HG02678 (cell line): ENCODE measurements around the gene SLC25A24.
A peak's percentile ranks its signal among the peaks of the same experiment; 100 is the strongest.
"Not testable (repeated sequence)": the region's sequence is repeated elsewhere in the genome, so short reads cannot be mapped to it uniquely, and the experiment has no call there.

Experiments
- ATAC-seq: cut with Tn5 transposase; IDR thresholded peaks from one replicate; pipeline ENCODE4 v1.9.1; 2021; ENCODE audit warnings: mild to moderate bottlenecking, moderate library complexity; ENCODE audit not compliant: unreplicated experiment

SLC25A24 gene

DNA sequence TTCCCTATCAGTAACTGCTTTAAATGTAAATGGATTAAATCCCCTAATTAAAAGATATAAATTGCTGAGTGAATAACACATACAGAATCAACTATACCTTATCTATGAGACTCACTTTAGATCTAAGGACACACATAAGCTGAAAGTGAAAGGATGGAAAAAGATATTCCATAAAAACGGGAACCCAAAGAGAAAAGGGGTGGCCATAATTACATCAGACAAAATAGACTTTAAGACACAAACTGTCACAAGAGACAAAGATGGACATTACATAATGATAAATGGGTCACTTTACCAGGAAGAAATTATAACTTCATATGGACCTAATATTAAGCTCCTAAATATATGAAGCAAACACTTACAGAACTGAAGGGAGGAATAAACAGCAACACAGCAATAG is 59.2 kb downstream of the SLC25A24 start:
- no peak for ATAC-seq

DNA sequence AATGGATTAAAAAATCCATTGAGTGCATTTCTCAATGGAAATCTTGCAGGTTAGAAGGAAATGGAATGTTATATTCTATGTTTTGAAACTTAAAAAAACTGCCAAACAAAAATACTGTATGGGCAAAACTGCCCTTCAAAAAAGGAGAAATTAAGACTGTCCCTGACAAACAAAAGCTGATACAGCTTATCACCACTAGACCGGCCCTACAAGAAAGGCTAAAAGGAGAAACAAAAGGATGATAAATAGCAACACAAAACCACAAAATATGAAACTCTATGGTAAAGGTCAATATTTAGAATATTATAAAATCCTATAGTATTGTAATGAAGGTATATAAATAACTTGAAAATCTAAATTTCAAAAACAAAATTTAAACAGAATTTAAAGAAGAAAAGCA is 60.0 kb downstream of the SLC25A24 start:
- ATAC-seq, result no peak

DNA sequence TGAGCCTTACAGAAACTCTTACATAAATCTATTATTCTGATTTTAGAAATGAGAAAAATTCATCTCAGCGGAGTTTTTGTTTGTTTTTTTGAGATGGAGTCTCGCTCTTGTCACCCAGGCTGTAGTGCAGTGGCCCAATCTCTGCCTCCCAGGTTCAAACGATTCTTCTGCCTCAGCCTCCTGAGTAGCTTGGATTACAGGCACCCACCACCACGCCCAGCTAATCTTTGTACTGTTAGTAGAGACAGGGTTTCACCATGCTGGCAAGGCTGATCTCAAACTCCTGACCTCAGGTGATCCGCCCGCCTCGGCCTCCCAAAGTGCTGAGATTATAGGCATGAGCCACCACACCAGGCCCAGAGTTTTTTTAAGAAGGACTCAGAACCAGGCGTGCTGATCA is 60.6 kb downstream of the SLC25A24 start:
- not testable (repeated sequence) for ATAC-seq

DNA sequence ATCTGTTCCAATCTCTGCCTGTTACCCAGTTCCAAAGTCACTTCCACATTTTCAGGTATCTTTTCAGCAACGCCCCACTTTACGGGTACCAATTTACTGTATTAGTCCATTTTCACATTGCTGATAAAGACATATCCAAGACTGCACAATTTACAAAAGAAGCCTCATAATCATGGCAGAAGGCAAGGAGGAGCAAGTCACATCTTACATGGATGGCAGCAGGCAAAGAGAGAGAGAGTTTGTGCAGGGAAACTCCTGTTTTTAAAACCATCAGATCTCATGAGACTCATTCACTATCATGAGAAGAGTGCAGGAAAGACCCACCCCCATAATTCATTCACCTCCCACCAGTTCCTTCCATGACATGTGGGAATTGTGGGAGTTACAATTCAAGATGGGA is 67.0 kb downstream of the SLC25A24 start:
- ATAC-seq, result not testable (repeated sequence)

DNA sequence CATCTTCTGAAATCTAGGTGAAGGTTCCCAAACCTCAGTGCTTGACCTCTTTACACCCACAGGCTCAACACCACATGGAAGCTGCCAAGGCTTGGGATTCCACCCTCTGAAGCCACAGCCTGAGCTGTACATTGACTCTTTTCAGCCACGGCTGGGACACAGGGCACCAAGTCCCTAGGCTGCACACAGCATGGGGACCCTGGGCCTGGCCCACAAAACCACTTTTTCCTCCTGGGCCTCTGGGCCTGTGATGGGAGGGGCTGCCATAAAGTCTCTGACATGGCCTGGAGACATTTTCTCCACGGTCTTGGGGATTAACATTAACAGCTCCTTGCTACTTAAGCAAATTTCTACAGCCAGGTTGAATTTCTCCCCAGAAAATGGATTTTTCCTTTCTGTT is 67.8 kb downstream of the SLC25A24 start:
- ATAC-seq, result not testable (repeated sequence)

DNA sequence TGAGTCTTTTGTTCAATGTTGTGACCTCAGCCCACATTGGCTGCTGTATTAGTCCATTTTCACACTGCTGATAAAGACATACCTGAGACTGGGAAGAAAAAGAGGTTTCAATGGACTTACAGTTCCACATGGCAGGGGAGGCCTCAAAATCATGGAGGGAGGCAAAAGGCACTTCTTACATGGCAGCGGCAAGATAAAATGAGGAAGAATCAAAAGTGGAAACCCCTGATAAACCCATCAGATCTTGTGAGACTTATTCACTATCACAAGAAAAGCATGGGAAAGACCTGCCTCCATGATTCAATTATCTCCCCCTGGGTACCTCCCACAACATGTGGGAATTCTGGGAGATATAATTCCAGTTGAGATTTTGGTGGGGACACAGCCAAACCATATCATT is 68.9 kb downstream of the SLC25A24 start:
- ATAC-seq, result not testable (repeated sequence)

DNA sequence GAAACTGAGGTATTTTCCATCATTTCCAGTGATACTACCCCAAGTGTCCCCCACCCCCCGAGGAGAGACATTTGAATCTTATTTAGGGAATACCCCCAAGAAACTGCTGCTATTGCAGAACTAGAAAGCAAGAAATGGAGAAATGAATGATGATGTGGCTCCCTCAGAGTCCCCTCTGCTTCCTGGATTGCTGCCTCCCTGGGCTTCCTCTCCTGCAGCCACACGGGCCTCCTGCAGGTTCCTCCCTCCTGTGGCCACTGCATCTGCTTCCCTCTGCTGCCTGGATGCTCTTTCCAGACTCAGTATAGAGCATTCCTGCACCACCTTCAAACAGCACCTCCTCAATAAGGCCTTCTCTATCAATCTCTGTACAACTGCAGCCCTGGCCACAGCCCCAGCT is 69.3 kb downstream of the SLC25A24 start:
- no peak for ATAC-seq

DNA sequence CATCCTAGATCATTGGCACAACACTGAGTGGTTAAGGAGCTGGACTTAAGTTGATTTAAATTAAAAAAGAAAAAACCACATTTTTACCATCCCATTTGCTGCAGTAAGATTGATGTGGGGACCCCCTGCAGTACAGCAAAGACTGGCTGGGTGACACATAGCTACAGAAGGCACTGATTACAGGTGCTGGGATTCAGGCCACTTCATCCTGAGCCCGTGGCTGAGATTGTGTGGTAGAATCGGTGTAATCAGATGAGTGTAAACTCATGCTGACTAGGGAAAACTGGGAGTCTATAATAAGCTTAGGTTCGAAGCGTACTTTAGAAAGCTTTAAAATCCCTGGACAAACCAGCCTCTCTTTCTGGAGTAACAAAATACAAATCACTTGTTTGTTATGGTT is 70.1 kb downstream of the SLC25A24 start:
- no peak for ATAC-seq

DNA sequence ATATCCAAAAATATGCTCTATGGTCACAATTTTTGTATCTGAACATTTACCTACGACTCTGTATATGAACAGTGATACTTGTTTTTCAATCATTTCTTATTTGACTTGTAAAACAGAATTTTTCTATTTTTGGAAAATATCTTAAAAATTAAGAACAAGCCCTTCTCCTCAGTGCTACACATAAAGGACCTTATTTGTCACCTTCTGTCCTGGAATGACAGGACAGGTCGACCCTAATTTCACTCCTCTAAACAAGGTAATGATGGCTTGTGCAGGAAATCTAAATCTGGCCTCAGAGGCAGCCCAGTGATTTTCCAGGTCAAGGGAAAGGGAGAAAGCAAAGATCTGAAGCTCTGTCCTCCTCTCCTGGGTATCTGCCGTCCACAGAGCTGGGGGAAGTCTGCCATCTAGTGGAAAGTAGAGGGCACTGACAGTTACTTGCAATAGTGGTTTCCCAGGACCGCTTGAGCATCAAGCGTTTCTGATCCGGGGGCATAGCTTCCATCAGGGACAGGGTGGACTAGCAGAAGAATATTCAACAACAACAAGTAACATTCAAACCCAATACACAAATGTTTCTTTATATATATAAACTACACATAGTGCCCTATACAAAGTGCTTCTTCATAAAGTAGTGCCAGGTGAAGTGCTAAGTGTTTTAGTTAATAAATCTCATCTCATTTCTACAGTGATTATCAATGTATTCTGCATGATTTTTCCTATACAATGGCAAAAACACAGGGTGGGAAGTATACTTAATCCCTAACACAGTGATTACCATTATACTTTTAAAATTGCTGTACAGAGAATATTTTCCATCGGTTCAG is 74.6 kb downstream of the SLC25A24 start:
- peak; percentile 99 for ATAC-seq

DNA sequence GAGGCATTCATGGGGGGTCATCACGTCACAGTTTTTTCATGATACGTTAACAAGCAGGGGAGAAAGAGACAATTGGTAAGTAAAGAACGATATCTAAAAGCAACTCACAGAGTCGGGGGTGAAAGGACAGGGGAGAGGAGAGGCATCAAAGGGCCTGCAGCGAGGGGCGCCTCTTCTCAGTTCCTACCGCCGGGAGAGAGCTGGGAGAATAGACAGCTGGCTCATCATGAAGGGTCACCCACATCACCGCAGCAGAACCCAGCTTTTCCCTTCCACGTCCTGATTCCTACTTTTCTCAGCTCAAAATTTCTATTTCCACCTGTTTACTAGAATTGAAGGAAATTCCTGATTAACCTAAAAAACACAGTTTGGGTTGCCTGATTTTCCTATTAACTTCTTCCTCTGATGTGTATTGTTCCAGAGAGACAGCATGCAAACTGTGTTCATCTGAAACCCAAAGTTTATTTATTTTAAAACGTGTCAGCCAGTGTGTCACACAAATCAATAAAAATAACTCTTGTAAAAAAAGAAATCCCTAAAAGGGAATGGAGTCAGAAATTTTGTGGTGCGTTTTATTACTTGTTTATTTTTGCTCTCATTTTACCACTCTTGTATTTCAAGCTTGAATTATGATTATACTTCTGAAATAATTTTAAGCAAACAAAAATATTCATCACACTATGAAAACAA is 75.4 kb downstream of the SLC25A24 start:
- no peak for ATAC-seq

DNA sequence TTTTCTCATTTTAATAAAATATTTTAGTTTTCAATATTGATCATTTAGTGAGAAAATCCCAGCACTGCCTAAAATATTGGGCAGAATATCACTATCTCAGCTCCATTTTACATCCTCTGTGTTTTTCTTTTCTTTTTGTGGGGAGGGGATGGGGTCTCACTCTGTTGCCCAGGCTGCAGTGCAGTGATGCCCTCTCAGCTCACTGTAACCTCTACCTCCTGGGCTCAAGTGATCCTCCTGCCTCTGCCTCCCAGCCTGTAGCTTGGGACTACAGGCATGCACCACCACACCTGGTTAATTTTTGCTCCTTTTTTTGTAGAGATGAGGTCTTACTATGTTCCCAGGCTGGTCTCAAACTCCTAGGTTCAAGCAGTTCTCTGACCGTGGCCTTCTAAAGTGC is 76.1 kb downstream of the SLC25A24 start:
- no peak for ATAC-seq

DNA sequence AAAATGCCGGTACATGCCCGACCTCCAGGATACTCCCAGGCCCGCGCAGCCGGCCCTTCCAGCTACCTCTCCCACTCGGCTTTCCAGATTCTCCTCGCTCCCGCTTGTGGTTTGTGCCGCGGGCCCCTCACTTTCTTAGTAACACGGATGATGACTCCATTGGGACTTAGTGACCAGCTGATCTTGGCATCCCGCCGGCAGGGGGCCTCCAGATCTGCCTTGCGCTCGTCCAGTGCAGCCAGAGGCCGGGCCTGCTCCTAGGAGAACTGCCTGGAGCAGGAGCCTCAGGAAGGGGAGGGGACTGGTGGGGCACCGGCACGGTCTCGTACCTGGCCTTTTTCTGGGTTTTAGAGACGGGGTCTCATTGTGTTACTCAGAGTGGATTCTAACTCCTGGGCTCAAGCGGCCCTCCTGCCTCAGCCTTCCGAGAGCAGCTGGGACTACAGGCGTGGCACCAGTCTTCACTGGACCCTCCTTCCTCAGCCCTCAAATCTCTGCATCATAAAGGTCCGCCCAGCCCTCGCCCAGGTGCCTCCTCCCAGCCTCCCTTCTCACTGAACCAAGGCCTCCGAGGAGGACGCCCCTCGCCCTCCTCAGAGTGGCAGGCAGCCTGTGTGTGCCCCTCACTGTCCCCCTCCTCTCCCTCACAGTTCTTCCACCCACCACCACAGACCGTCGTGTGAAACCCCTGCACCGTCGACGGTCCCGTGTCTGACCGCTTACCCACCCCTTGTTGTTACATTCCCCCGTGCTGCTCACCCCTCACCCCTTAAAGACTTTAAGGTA is 78.6 kb downstream of the SLC25A24 start:
- ATAC-seq, result no peak

DNA sequence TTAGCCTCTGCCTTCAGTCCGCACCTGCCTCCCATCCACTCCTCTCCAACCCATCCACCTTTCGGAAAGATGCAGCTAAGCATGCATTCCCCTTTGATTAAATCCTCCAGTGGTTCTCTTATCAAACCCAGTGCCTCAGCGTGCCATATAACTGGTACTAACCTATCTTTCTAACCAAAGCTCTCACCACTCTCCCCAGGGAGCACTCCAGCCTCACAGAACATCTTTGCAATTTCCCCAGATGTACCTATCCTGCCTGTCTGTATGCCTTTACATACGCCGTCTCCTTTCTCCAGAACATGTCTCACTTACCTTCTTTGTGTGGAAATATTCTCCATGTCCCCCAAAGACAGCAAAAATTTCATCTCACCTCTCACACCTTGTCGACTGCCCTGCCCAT is 80.0 kb downstream of the SLC25A24 start:
- ATAC-seq, result no peak

DNA sequence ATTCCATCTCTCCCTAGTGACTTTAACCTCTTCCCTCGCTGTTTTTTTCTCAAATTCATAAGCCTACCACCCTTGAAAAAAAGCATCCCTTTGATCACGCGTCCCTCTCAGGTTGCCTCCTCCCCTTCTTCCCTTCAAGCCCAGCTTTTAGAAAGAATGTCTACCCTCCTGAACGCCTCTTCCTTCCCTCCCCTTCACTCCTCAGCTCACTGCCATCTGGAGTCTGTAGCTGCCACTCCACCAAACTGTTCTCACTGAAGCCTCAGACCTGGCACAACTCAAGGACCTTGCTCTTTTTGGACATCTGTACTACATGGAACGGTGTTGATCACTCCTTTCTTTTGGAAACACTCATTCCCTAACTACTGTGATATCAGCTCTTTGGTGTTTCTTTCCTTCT is 80.6 kb downstream of the SLC25A24 start:
- ATAC-seq, result no peak

DNA sequence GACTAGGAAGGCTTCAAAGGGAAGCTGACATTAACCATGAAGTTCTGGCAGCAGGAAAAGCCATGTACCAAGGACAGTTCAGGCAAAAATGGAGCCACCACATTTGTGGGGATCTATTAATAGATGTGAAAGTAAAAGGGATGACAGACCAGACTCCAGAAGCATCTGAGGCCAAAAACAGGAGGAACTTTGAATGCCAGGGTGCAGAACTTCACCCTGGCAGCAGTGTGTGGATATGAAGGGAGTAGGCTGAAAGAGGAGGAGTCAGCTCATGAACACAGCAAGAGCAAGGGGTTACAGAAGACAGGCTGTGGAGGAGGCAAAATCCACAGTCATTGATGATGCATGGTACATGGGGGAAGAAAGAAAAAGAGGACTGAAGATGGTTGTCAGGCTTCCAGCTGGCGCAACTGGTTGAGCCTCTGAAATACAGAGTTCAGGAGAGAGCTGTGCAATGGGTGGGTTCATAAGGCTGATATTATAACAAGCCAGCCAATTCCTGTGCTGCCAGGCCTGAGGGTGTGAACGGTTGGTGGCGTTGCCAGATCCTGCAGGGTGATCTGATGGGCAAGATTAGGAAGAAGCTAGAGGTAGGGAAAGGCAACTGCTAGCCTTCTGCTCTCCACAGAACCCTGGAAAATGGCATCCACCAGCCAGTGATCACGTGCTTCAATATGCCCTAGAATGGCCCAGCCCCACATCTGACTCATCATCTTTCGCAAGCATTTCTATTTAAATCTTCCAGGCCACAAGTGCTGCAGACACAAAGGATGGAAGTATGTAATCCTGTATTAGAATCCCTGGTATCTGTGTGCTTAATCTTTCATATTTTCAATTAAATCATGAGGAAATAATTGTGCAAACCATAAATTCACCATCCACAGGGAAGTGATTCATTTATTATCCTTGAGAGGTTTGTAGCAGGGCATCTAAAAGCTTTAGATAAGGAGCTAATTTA is 81.9 kb downstream of the SLC25A24 start:
- ATAC-seq, result no peak

DNA sequence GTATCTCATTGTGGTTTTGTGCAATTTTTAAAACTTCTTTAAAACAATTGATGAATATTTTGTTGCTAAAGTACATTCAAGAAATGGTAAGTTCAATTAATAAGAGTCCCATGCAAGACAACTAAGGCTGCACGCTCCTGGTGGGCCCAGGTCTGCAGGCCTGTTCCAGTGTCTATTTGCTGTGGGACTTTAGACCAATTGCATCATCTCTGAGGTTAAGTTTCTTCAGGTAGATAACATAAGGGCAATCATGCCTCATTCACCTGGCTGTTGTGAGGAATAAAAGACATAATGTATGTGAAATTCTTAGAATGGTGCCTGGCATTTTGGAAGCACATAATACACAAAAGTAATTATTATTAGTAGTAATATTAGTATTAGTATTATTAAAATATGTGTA is 82.9 kb downstream of the SLC25A24 start:
- ATAC-seq, result no peak

DNA sequence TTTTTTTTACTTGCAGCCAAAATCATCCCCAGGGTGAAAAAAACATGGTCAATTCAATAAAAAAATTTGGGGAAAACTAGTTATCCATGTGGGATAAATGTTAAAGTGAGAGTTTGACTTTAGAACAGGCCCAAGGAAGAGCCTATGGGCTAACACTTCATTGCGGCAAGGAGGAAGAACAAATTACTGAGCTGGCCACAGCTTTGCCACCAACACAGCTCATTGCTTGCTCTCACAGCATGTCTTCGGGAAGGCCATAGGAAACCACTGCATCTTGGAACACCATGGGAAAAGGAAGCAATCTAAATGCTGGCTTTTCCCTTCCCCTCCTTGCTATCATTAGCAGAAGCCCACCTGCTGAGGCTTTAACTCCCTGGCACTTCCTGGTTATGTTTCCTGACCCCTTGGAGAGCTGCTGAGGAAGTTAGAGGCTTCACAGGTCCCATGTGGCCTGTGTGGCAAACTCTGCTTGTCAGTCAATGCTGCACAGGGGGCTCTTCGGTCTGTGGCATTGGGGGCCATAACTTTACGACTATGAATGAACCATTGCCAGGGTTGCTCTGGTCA is 86.0 kb downstream of the SLC25A24 start:
- no peak for ATAC-seq

DNA sequence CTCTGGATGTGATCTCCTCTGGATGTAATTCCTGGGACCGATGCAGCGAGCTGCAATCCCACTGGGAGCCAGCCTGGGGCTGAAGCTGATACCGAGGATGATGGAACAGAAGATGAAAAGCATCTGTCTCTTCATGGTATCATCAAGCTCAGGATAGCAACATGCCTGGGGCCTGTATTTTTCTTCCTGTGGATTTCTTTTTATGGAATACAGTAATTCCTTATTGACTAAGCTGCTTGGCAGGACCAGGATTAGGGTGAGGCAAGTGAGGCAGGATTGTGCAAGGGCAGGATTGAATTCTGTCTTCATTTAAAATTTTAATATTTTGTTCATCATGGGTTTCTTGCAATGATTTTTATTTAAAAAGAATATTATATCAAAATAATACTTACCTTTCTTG is 86.6 kb downstream of the SLC25A24 start:
- ATAC-seq, result no peak

DNA sequence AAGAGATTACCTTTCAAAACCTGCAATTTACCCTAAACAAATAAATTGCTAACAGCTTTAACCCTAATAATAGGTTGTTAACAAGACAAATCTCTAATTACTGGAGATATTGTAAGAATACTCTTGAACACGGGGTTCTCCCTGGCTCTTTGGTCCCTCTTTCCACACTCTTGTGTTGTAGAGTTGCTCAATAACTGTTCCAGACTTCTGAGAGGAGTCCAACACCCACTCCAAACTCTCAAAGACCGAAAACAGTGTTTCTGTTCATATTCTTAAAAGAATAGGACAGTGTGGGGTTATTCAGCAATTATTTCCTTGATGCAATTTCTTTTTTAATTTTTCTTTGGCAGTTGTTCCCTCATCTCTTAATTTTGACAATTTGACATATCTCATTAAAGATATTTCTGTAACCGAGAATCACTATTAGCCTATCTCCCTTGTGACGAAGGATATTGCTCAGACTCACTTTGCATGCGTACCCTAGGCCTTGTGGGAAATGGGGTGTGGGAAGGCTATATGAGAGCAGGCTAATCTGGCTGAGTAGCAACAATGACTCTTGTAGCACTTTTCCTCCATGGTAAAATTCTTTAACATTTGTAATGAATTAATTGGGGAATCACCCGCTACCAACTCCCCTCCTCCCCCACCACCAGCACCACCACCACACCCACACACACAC is 90.7 kb downstream of the SLC25A24 start:
- ATAC-seq, result no peak

DNA sequence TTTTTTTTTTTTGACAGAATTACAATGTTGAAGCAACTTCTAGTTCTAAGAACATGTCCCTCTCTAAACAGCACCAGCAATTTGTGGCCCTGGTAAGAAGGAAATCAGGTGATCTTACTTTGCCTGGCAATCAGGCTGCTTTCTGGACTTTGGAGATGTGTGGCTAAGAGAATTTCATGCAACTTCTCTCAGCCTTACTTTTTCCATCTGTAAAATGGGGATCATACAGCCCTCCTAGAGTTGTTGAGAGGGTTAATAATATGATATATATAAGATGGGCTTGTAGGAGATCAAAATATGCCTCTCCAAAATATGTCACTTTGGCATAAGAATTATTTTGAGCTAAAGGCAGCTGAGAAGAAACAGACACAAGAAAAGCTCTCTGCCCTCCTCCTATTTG is 92.0 kb downstream of the SLC25A24 start:
- ATAC-seq, result no peak
